ENCODE measurements around the gene ZNF24. TPM values are rescaled to one million over a fixed set of nuclear protein-coding genes. Genes with fewer than 3 reads are reported as not detected.

Gene ZNF24
- total RNA-seq, 1 experiment from 2014 or later: 57.9 TPM

DNA sequence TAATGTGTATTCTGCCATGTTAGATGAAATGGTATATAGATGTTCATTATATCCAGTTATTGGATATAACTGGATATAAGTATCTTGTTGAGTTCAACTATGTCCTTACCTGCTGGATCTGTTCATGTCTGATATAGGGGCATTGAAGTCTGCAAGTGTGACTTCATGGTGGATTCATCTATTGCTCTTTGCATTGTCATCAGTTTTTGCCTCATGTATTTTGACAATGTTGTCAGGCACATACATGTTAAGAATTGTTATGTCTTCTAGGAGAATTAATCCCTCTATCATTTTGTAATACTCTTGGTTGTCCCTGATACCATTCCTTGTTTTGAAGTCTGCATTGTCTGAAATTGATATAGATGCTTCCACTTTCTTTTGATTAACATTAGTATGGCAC lies 15.4 kb downstream of the ZNF24 start:
- H3K4me1 ChIP-seq (ENCODE audit: insufficient read depth, low read length): no peaks in the 10 kb centered on the region
- no peaks in the 10 kb centered on the region for H3K79me1 ChIP-seq (ENCODE audit: insufficient read depth, low read depth, low read length, poor library complexity, severe bottlenecking)
- no peaks in the 10 kb centered on the region for H3K9me3 ChIP-seq (ENCODE audit: control insufficient read depth, low read depth, low read length)
- no peaks in the 10 kb centered on the region for H4K20me1 ChIP-seq (ENCODE audit: control insufficient read depth, insufficient read depth, insufficient read length)
- TF ChIP-seq CTCF (conservative IDR thresholded peaks at IDR 0.05): no peak
- H2AFZ ChIP-seq (ENCODE audit: low read length): no peak overlapping the region
- H3K4ac ChIP-seq (ENCODE audit: low read depth, low read length): no peak overlapping the region
- no peak overlapping the region for H3K23ac ChIP-seq (ENCODE audit: insufficient read length, low read depth, low read length)
- no peak for DNase-seq
- H3K9ac ChIP-seq (ENCODE audit: extremely low read depth, insufficient read length, low read length): no peak overlapping the region
- Mint-ChIP-seq H3K9me3 (no peaks in the 10 kb centered on the region), H3K27ac (no peak overlapping the region), H3K36me3 (ENCODE audit: insufficient read depth in 1 of 3, low read depth in 3 of 3) (peaks cover 4 to 13% (median 10%) of the 10 kb centered on the region in 3 experiments; a peak in 5 of 7 replicates), H3K27me3 (ENCODE audit: low read depth) (no peaks in the 10 kb centered on the region), H3K4me1 (peaks cover 10 to 14% of the 10 kb centered on the region in 2 experiments), H3K4me3 (no peak overlapping the region)
- H2BK15ac ChIP-seq (ENCODE audit: low read depth, low read length): no peak overlapping the region
- H3K18ac ChIP-seq (ENCODE audit: insufficient read length, low read depth, low read length): no peak overlapping the region
- no peak overlapping the region for H2BK12ac ChIP-seq (ENCODE audit: insufficient read length, low read depth, low read length)
- H4K8ac ChIP-seq (replicated peaks; ENCODE audit: insufficient read length, low read depth, low read length): no peak overlapping the region
- no peak overlapping the region for H3K56ac ChIP-seq (ENCODE audit: insufficient read length, low read depth, low read length)
- H2BK5ac ChIP-seq (ENCODE audit: insufficient read length, low read length): no peak overlapping the region
- no peak overlapping the region for H3K27ac ChIP-seq (ENCODE audit: insufficient read length, low read depth, low read length)
- no peaks in the 10 kb centered on the region for H3K79me2 ChIP-seq (ENCODE audit: insufficient read depth, low read length)
- no peak overlapping the region for H2AK5ac ChIP-seq (ENCODE audit: insufficient read length, low read length)
- H4K5ac ChIP-seq (ENCODE audit: insufficient read length, low read depth, low read length): no peak overlapping the region
- no peaks in the 10 kb centered on the region for H3K23me2 ChIP-seq (ENCODE audit: insufficient read length, low read depth, low read length, poor library complexity, severe bottlenecking)
- H3T11ph ChIP-seq (ENCODE audit: low read length): no peak overlapping the region
- H2BK20ac ChIP-seq (ENCODE audit: low read depth, low read length, poor library complexity, severe bottlenecking): no peak overlapping the region
- no peak overlapping the region for H3K4me2 ChIP-seq (ENCODE audit: insufficient read depth, insufficient read length, low read length)
- H3K14ac ChIP-seq (ENCODE audit: insufficient read depth, low read length): no peak overlapping the region
- H4K91ac ChIP-seq (ENCODE audit: insufficient read length, low read depth, low read length): no peak overlapping the region
- H3K27me3 ChIP-seq (ENCODE audit: insufficient read depth, low read length): no peaks in the 10 kb centered on the region
- no peak overlapping the region for H2BK120ac ChIP-seq (ENCODE audit: low read depth, low read length, poor library complexity, severe bottlenecking)
